ENCODE data around the gene GPR157.

- TF ChIP-seq CTCF (IDR thresholded peaks at IDR 0.05; ENCODE audit: borderline replicate concordance, extremely low read depth, low read length, poor library complexity, severe bottlenecking) (no peak), EZH2 (IDR thresholded peaks at IDR 0.05; ENCODE audit: borderline replicate concordance, low read depth, low read length, severe bottlenecking) (no peak)
Observed at GRCh38 chr1:9164919-9165318, 36.0 kb upstream of the GPR157 start.

All from DND-41 (cell line).